ENCODE measurements around the gene ARG2. TPM values are rescaled to one million over a fixed set of nuclear protein-coding genes. Genes with fewer than 3 reads are reported as not detected.
A peak's percentile ranks its signal among the peaks of the same experiment; 100 is the strongest.

ARG2 gene
- total RNA-seq, 1 experiment from 2014 or later = 11.2 TPM

DNA sequence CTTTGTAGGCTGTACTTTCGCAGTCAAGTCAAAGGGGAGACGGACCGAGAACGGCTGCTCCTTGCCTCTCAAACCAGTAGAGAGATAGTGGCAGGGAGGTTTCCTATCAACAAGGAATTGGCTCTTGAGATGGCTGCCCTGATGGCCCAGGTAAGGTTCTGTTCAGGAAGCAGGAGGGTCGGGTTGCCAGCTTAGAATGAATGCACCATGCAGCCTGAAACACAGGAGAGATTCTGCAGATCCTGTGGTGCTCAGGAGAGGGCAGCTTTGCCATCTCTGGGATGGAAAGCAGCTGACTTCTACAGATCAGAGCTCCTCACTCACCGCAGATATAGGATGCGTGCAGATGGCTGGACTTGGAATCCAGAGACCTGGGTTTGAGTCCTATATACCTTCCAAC, 37.7 kb upstream of the ARG2 start:
- no peaks in the 10 kb centered on the region for H3K4me1 Mint-ChIP-seq (ENCODE audit: low read depth, unreplicated experiment)
- no TSS peak for BruUV-seq (replicated peaks)
- TF ChIP-seq, protein P1, sequence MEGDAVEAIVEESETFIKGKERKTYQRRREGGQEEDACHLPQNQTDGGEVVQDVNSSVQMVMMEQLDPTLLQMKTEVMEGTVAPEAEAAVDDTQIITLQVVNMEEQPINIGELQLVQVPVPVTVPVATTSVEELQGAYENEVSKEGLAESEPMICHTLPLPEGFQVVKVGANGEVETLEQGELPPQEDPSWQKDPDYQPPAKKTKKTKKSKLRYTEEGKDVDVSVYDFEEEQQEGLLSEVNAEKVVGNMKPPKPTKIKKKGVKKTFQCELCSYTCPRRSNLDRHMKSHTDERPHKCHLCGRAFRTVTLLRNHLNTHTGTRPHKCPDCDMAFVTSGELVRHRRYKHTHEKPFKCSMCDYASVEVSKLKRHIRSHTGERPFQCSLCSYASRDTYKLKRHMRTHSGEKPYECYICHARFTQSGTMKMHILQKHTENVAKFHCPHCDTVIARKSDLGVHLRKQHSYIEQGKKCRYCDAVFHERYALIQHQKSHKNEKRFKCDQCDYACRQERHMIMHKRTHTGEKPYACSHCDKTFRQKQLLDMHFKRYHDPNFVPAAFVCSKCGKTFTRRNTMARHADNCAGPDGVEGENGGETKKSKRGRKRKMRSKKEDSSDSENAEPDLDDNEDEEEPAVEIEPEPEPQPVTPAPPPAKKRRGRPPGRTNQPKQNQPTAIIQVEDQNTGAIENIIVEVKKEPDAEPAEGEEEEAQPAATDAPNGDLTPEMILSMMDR (IDR thresholded peaks at IDR 0.05; ENCODE audit: unreplicated experiment) = no peak
- intact Hi-C loops (cut with micrococcal nuclease; ENCODE audit: unreplicated experiment) = no loop called here
- H3K36me3 Mint-ChIP-seq (ENCODE audit: insufficient read depth, unreplicated experiment) = peaks cover 6% of the 10 kb centered on the region
- no peak for DNase-seq
- CTCF ChIA-PET = interaction anchor here (3.2 to 3.6 kb wide), 2 partner anchors 55 to 122 kb away, joined by 11 to 31 read pairs; no protein-coding TSS in a partner anchor
- no peaks in the 10 kb centered on the region for H3K27me3 Mint-ChIP-seq (ENCODE audit: unreplicated experiment)
- no peaks in the 10 kb centered on the region for H3K9me3 Mint-ChIP-seq (ENCODE audit: low read depth, unreplicated experiment)
- H3K27ac Mint-ChIP-seq (ENCODE audit: unreplicated experiment) = no peak overlapping the region
- no peak overlapping the region for H3K4me3 Mint-ChIP-seq (ENCODE audit: low read depth, unreplicated experiment)

DNA sequence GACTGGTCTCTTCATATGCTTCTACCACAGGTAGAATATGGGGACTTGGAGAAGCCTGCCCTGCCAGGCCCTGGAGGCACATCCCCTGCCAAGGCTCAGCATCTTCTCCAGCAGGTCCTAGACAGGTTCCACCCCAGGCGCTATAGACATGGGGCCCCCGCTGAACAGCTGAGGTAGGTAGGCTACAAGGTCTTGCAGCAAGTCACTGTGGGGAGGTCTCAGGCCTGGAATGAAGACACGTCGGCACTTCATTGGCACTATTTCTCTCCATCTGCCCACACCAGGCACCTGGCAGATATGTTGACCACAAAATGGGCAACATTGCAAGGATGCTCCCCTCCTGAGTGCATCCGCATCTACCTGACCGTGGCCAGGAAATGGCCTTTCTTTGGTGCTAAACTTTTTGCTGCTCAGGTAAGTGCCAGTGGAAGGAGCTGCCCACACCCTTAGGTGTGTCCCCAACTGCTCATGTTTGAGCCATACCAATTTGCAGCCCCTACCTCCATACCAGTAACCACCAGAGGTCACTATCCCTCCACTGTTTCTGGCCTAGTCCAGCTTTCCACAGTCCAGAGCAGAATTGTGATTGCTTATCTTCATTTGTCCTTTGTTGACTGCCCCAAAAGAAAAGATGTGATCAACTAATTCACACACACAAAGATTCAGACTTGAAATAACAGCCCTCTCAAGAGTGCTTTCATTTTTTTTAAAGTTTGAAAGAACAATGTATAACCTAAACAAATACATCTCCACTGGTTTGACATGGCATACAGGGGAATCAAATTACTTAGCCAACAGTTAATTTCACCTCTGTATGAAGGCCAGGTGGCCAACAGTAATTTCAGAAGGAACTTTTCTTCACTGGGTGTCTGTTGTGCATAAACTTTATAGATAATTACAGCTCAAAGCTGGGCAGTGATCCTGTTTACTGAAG, 35.7 kb upstream of the ARG2 start:
- TF ChIP-seq, protein P1 (IDR thresholded peaks at IDR 0.05; ENCODE audit: unreplicated experiment) = peak; percentile 45
- DNase-seq = peak; percentile 70
- Mint-ChIP-seq H3K9me3 (ENCODE audit: low read depth, unreplicated experiment) (no peaks in the 10 kb centered on the region), H3K4me3 (ENCODE audit: low read depth, unreplicated experiment) (no peak overlapping the region), H3K27me3 (ENCODE audit: unreplicated experiment) (no peaks in the 10 kb centered on the region), H3K27ac (ENCODE audit: unreplicated experiment) (no peak overlapping the region), H3K4me1 (ENCODE audit: low read depth, unreplicated experiment) (no peaks in the 10 kb centered on the region), H3K36me3 (ENCODE audit: insufficient read depth, unreplicated experiment) (peaks cover 6% of the 10 kb centered on the region)
- CTCF ChIA-PET = interaction anchor here (0.5 to 3.6 kb wide), 8 partner anchors 13 to 1064 kb away, joined by 3 to 31 read pairs (median 4); partner anchors contain the start of gene PIGH
- intact Hi-C loops (cut with micrococcal nuclease; ENCODE audit: unreplicated experiment) = loop anchor here (1.0 kb wide), 2 partner anchors 83 to 120 kb away; no protein-coding TSS in a partner anchor
- no TSS peak for BruUV-seq (replicated peaks)

DNA sequence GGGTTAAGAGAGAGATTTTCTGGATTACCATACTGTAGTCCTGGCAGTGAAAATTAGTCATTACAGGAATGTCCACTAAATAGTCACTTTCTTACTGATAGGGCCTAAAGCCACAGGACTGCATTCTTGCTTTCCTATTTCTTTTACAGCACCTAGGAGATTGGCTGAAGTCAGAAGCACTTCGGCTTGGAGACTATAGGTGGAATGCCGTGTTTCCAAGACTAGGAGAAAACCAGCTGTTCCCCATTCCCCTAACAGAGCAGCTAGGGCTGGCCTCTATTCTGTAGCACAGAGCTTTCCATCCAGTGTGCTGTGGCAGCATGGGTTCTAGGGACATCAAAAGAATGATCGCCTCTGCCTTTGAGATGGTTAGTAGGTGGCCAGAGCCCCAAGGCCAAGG, 34.7 kb upstream of the ARG2 start:
- no peak overlapping the region for H3K4me3 Mint-ChIP-seq (ENCODE audit: low read depth, unreplicated experiment)
- no peaks in the 10 kb centered on the region for H3K9me3 Mint-ChIP-seq (ENCODE audit: low read depth, unreplicated experiment)
- DNase-seq = no peak
- TF ChIP-seq, protein P1 (IDR thresholded peaks at IDR 0.05; ENCODE audit: unreplicated experiment) = no peak
- H3K27me3 Mint-ChIP-seq (ENCODE audit: unreplicated experiment) = no peaks in the 10 kb centered on the region
- H3K4me1 Mint-ChIP-seq (ENCODE audit: low read depth, unreplicated experiment) = no peaks in the 10 kb centered on the region
- H3K36me3 Mint-ChIP-seq (ENCODE audit: insufficient read depth, unreplicated experiment) = peaks cover 6% of the 10 kb centered on the region
- H3K27ac Mint-ChIP-seq (ENCODE audit: unreplicated experiment) = no peak overlapping the region
- CTCF ChIA-PET = interaction anchor here (0.6 to 3.6 kb wide), 4 partner anchors 34 to 119 kb away, joined by 4 to 31 read pairs (median 10); no protein-coding TSS in a partner anchor
- intact Hi-C loops (cut with micrococcal nuclease; ENCODE audit: unreplicated experiment) = loop anchor here (1.0 kb wide), 2 partner anchors 82 to 119 kb away; no protein-coding TSS in a partner anchor
- no TSS peak for BruUV-seq (replicated peaks)

DNA sequence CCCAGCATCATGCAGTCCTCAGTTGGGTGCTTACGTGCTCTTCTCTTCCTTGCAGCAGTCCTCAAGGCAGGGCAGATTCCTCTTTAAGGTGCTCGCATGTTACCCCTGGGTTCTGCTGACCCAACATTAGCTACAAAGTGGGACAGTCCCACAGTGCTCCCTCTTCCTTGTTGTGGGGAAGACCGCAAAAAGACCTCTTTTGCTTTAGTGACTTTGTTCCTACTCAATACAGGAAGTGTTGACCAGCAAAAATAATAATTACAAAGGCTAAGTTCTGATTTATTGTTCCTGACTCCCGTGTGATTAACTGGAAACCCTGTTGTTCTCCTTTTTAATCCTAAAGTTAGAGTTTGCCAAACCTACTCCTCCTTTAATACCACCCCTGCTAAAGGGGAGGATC, 33.4 kb upstream of the ARG2 start:
- DNase-seq = no peak
- TF ChIP-seq, protein P1 (IDR thresholded peaks at IDR 0.05; ENCODE audit: unreplicated experiment) = no peak
- Mint-ChIP-seq H3K27me3 (ENCODE audit: unreplicated experiment) (no peaks in the 10 kb centered on the region), H3K4me3 (ENCODE audit: low read depth, unreplicated experiment) (no peak overlapping the region), H3K4me1 (ENCODE audit: low read depth, unreplicated experiment) (no peaks in the 10 kb centered on the region), H3K27ac (ENCODE audit: unreplicated experiment) (no peak overlapping the region), H3K36me3 (ENCODE audit: insufficient read depth, unreplicated experiment) (peaks cover 6% of the 10 kb centered on the region), H3K9me3 (ENCODE audit: low read depth, unreplicated experiment) (no peaks in the 10 kb centered on the region)
- BruUV-seq (replicated peaks) = no TSS peak
- CTCF ChIA-PET = interaction anchor here (1.1 kb wide), 1 partner anchor 118 kb away, joined by 6 read pairs; no protein-coding TSS in a partner anchor
- intact Hi-C loops (cut with micrococcal nuclease; ENCODE audit: unreplicated experiment) = no loop called here

Measured in Calu3 (cell line).